ENCODE results near the gene RTEL1.

- TF ChIP-seq POLR2AphosphoS5 (IDR thresholded peaks at IDR 0.05) (no peak), CTCF (IDR thresholded peaks at IDR 0.05) (no peak), EP300 (IDR thresholded peaks at IDR 0.05) (no peak), POLR2A (IDR thresholded peaks at IDR 0.05) (no peak)
These were observed 46.6 kb downstream of the RTEL1 start for GRCh38 chr20:63704749-63705117.
